ENCODE results near the gene PDLIM7. TPM values are rescaled to one million over a fixed set of nuclear protein-coding genes. Genes with fewer than 3 reads are reported as not detected.

The PDLIM7 gene
- total and polyA plus RNA-seq, 2 of the 8 experiments (the other 6 are each of a cell fraction or from before 2014, with no cell fraction given) = 67.3 to 94.2 TPM

- Histone ChIP-seq H3K36me3 (ENCODE audit: control insufficient read depth in 2 of 4, insufficient read depth in 4 of 4, low read length in 3 of 4) (peaks cover 7 to 46% (median 30%) of the 10 kb centered on the region in 4 experiments; a peak in 6 of 8 replicates), H3K4ac (replicated peaks; ENCODE audit: insufficient read length, low read depth, low read length) (no peak overlapping the region)
- TF ChIP-seq E2F6 (IDR thresholded peaks at IDR 0.05) = no peak
- no peak for TF ChIP-seq USF2 (IDR thresholded peaks at IDR 0.05; ENCODE audit: low read length)
- no peak for TF ChIP-seq JUN (IDR thresholded peaks at IDR 0.05; ENCODE audit: low read depth, low read length)
- no peak for TF ChIP-seq ASH2L (IDR thresholded peaks at IDR 0.05; ENCODE audit: low read length)
- TF ChIP-seq GABPA (IDR thresholded peaks at IDR 0.05; ENCODE audit: borderline replicate concordance, insufficient read depth, low read length) = no peak
- TF ChIP-seq RXRA (IDR thresholded peaks at IDR 0.05; ENCODE audit: insufficient read depth, low read depth, low read length) = no peak
- no peak for TF ChIP-seq CHD2 (IDR thresholded peaks at IDR 0.05; ENCODE audit: low read length)
- no peak for TF ChIP-seq EZH2 (IDR thresholded peaks at IDR 0.05; ENCODE audit: low read depth, low read length, severe bottlenecking)
- no peak for TF ChIP-seq TAF7 (optimal IDR thresholded peaks at IDR 0.05; ENCODE audit: borderline replicate concordance, low read depth, low read length)
- no peak for TF ChIP-seq SIX5 (IDR thresholded peaks at IDR 0.05; ENCODE audit: low read depth, low read length)
- no peak for TF ChIP-seq SAP30 (IDR thresholded peaks at IDR 0.05; ENCODE audit: insufficient read depth, insufficient replicate concordance, low read length)
- TF ChIP-seq CBX8 (IDR thresholded peaks at IDR 0.05; ENCODE audit: borderline replicate concordance, low read depth, low read length) = no peak
These were observed 63.0 kb downstream of the PDLIM7 start for GRCh38 chr5:177434437-177434836.

More at GRCh38 chr5:177434437-177434836, 63.0 kb downstream of the PDLIM7 start:
- H4K5ac ChIP-seq (ENCODE audit: insufficient read length, low read depth, low read length) = no peak overlapping the region
- H3K23me2 ChIP-seq (ENCODE audit: low read depth, low read length) = no peaks in the 10 kb centered on the region
- CTCF ChIA-PET (ENCODE audit: partially characterized antibody) = interaction anchor here (0.6 to 1.8 kb wide), 6 partner anchors 26 to 124 kb away, joined by 3 to 10 read pairs (median 4); no protein-coding TSS in a partner anchor
- no peak overlapping the region for H2BK20ac ChIP-seq (ENCODE audit: low read length)
- H4K8ac ChIP-seq (ENCODE audit: extremely low read depth, insufficient read depth, low read length) = no peak overlapping the region
- peaks cover 2% of the 10 kb centered on the region; the same call in 1 of the 2 replicates for H3K79me1 ChIP-seq (ENCODE audit: low read depth, low read length)
- H3K27me3 ChIP-seq (replicated peaks in 1 of 4; ENCODE audit: control insufficient read depth in 3 of 4, extremely low read depth in 1 of 4, insufficient read depth in 3 of 4, low read length in 3 of 4) = no peaks in the 10 kb centered on the region
- H3K9me3 ChIP-seq (ENCODE audit: insufficient read depth in 2 of 2, low read depth in 1 of 2, low read length in 1 of 2) = no peaks in the 10 kb centered on the region
- H3K18ac ChIP-seq (ENCODE audit: extremely low read depth, low read length) = no peak overlapping the region
- no peak overlapping the region for H2BK15ac ChIP-seq (ENCODE audit: low read length)
- no peak overlapping the region for H2AFZ ChIP-seq (ENCODE audit: low read length)
- H4K91ac ChIP-seq (replicated peaks; ENCODE audit: insufficient read length, low read length) = no peak overlapping the region
- H3K9ac ChIP-seq (replicated peaks in 1 of 4; ENCODE audit: extremely low read depth in 1 of 4, low read depth in 3 of 4, low read length in 3 of 4) = no peak overlapping the region
- no peak overlapping the region for H3K23ac ChIP-seq (ENCODE audit: insufficient read length)
- H3K4me1 ChIP-seq (replicated peaks in 1 of 4; ENCODE audit: control insufficient read depth in 3 of 4, insufficient read depth in 4 of 4, low read length in 3 of 4) = no peaks in the 10 kb centered on the region
- H2BK5ac ChIP-seq (ENCODE audit: low read depth, low read length) = no peak overlapping the region
- FAIRE-seq (no peak), DNase-seq (ENCODE audit: low read depth in 1 of 2, low spot score in 2 of 2) (no peak)
- H3K27ac ChIP-seq (ENCODE audit: low read depth, low read length) = no peak overlapping the region
- no peak overlapping the region for H3K4me3 ChIP-seq (ENCODE audit: extremely low read depth in 1 of 4, insufficient read depth in 2 of 4, low read depth in 3 of 4, low read length in 4 of 4)
- H2AK5ac ChIP-seq (ENCODE audit: low read depth, low read length) = no peak overlapping the region
- peaks cover 8 to 16% of the 10 kb centered on the region in 2 experiments for H4K20me1 ChIP-seq (replicated peaks in 1 of 2; ENCODE audit: control insufficient read depth in 1 of 2, insufficient read depth in 2 of 2, low read length in 2 of 2)
- no peak overlapping the region for H3K4me2 ChIP-seq (ENCODE audit: insufficient read depth in 1 of 2, low read depth in 2 of 2, low read length in 2 of 2)
- WGBS, 2 experiments (ENCODE audit: extremely low coverage in 1 of 2, insufficient coverage in 1 of 2, insufficient read length in 1 of 2, insufficient replicate concordance in 2 of 2, low coverage in 1 of 2, low lambda C conversion rate in 2 of 2, missing lambda C conversion rate in 1 of 2) = 94% methylated on average over 8 of the region's 8 CpGs; no CpG with 5 or more reads in 1 of the 2 experiments
- no peak overlapping the region for H2BK120ac ChIP-seq (replicated peaks; ENCODE audit: low read depth, low read length)
- H2BK12ac ChIP-seq (ENCODE audit: low read depth, low read length) = no peak overlapping the region
- H3K79me2 ChIP-seq (ENCODE audit: control insufficient read depth in 1 of 2, insufficient read depth in 2 of 2, low read length in 2 of 2) = peaks cover 0 to 4% of the 10 kb centered on the region in 2 experiments; a peak in 1 of 4 replicates
- H3K56ac ChIP-seq (replicated peaks; ENCODE audit: insufficient read length, low read depth, low read length) = no peak overlapping the region
- POLR2A ChIA-PET (ENCODE audit: partially characterized antibody) = interaction anchor here (0.9 to 24.2 kb wide), 6 partner anchors 11 to 43 kb away, joined by 3 to 460 read pairs (median 6); partner anchors contain the start of genes GRK6 and PRR7
- no peak overlapping the region for H3K14ac ChIP-seq (ENCODE audit: insufficient read length)

Measured in H1 (cell line).